Muscle layer of duodenum (tissue), 2 donors: ENCODE data around the gene ILF3.
"Not testable (repeated sequence)": the region's sequence is repeated elsewhere in the genome, so short reads cannot be mapped to it uniquely, and the experiment has no call there.

Experiments used
- H3K27ac ChIP-seq: one replicate; pipeline ENCODE4 v1.7.0; 2013; ENCODE audit warnings: mild to moderate bottlenecking, low read length
- H3K27me3 ChIP-seq: one replicate; pipeline ENCODE4 v1.7.0; 2013; ENCODE audit warnings: low read depth, mild to moderate bottlenecking, control low read depth, low read length
- H3K36me3 ChIP-seq, 2 donors: one replicate each; pipeline ENCODE4 v1.7.0; 2013; ENCODE audit warnings: low read length in 2 of 2, control low read depth in 1 of 2, mild to moderate bottlenecking in 1 of 2; ENCODE audit not compliant: insufficient read depth in 2 of 2, control insufficient read depth in 1 of 2
- H3K4me1 ChIP-seq, 2 donors: one replicate each; pipeline ENCODE4 v1.7.0; 2013; ENCODE audit warnings: low read length in 2 of 2, mild to moderate bottlenecking in 2 of 2, control low read depth in 1 of 2, moderate library complexity in 1 of 2; ENCODE audit not compliant: insufficient read depth in 2 of 2, control insufficient read depth in 1 of 2
- H3K4me3 ChIP-seq, 2 donors: one replicate each; pipeline ENCODE4 v1.7.0; 2013; ENCODE audit warnings: low read length in 2 of 2, low read depth in 1 of 2, mild to moderate bottlenecking in 1 of 2
- H3K9me3 ChIP-seq, 2 donors: one replicate each; pipeline ENCODE4 v1.7.0; 2013; ENCODE audit warnings: low read length in 2 of 2, control low read depth in 1 of 2, mild to moderate bottlenecking in 1 of 2; ENCODE audit not compliant: control insufficient read depth in 1 of 2
- donor health status: healthy.

ILF3 gene

GRCh38 chr19:10661946-10662345, 7.8 kb downstream of the ILF3 start:
- H3K36me3 ChIP-seq: peaks cover 0 to 6% of the 10 kb centered on the region in 2 donors
- no peak overlapping the region for H3K4me3 ChIP-seq
- no peaks in the 10 kb centered on the region for H3K27me3 ChIP-seq
- H3K9me3 ChIP-seq: no peaks in the 10 kb centered on the region
- no peak overlapping the region for H3K27ac ChIP-seq
- H3K4me1 ChIP-seq: peaks cover 4 to 32% of the 10 kb centered on the region in 2 donors

DNA sequence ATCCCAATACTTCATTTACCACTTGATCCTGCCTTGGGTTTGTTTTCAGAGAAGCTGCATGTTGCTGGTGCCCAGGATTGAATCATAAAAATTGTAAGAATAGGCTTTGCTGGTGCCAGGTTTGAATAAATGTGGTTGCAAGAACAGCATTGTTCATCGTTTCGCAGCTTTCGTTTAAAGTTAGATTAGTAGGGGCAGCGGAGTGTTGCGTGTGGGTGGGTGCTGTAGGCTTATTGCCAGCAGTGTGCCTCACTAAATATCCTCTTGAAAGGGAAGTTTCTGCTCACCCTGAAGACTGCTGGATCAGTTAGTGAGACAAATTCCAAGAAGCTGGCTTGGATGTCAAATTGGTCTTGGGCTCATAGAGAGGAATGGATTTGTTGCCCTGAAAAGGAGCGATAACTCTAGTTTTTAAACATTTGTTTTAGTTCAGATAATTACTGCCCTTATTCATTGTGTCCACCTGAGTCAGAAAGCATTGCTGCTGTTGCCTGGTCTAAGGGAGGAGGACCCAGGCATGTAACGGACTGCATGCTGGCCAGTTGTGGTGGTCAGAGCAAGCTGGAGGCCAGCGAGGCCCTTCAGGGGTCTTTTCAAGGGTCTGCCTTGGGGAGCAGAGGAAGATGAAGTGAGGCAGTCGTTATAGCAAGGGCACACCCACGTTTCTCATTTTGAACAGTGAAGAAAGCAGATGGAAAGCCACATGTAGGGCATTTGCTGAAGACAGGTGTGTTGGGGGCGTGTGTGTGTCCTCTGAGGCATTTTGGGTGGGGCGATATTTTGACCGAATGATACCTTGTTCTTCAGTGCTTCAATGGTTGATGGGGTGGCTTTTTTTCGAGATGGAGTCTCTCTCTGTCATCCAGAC, 8.5 kb downstream of the ILF3 start:
- Histone ChIP-seq H3K4me3 (no peak overlapping the region), H3K27ac (no peak overlapping the region), H3K36me3 (peaks cover 0 to 6% of the 10 kb centered on the region in 2 donors), H3K27me3 (no peaks in the 10 kb centered on the region), H3K9me3 (no peaks in the 10 kb centered on the region), H3K4me1 (peaks cover 5 to 30% of the 10 kb centered on the region in 2 donors)

GRCh38 chr19:10663252-10663563, 9.1 kb downstream of the ILF3 start:
- H3K36me3 ChIP-seq, H3K9me3 ChIP-seq, H3K27ac ChIP-seq, H3K4me3 ChIP-seq, H3K27me3 ChIP-seq: not testable (repeated sequence)
- peaks cover 8 to 30% of the 10 kb centered on the region in 2 donors for H3K4me1 ChIP-seq

- peaks cover 15 to 19% of the 10 kb centered on the region in 2 donors for H3K4me1 ChIP-seq
- H3K27ac ChIP-seq: no peak overlapping the region
- no peaks in the 10 kb centered on the region for H3K27me3 ChIP-seq
- no peak overlapping the region for H3K4me3 ChIP-seq
- peaks cover 14 to 16% of the 10 kb centered on the region in 2 donors for H3K36me3 ChIP-seq
- H3K9me3 ChIP-seq: no peaks in the 10 kb centered on the region
Observed at GRCh38 chr19:10667867-10668266, 13.7 kb downstream of the ILF3 start.

- Histone ChIP-seq H3K9me3 (no peaks in the 10 kb centered on the region), H3K27ac (no peak overlapping the region), H3K36me3 (peaks cover 15 to 24% of the 10 kb centered on the region in 2 donors), H3K27me3 (no peaks in the 10 kb centered on the region), H3K4me3 (no peak overlapping the region), H3K4me1 (peaks cover 10 to 15% of the 10 kb centered on the region in 2 donors)
Observed at GRCh38 chr19:10669246-10669645, 15.1 kb downstream of the ILF3 start.

GRCh38 chr19:10670182-10670581, 16.0 kb downstream of the ILF3 start:
- Histone ChIP-seq H3K36me3 (peaks cover 19 to 24% of the 10 kb centered on the region in 2 donors), H3K27ac (no peak overlapping the region), H3K27me3 (no peaks in the 10 kb centered on the region), H3K4me1 (peaks cover 10 to 15% of the 10 kb centered on the region in 2 donors), H3K9me3 (no peaks in the 10 kb centered on the region), H3K4me3 (no peak overlapping the region)

GRCh38 chr19:10670876-10671804, 17.0 kb downstream of the ILF3 start:
- Histone ChIP-seq H3K9me3 (no peaks in the 10 kb centered on the region), H3K36me3 (peaks cover 26 to 28% of the 10 kb centered on the region in 2 donors), H3K27me3 (no peaks in the 10 kb centered on the region), H3K4me1 (peaks cover 10 to 15% of the 10 kb centered on the region in 2 donors), H3K4me3 (no peak overlapping the region), H3K27ac (no peak overlapping the region)

- Histone ChIP-seq H3K4me1 (peaks cover 10 to 12% of the 10 kb centered on the region in 2 donors), H3K36me3 (peaks cover 27 to 30% of the 10 kb centered on the region in 2 donors)
- not testable (repeated sequence) for H3K4me3 ChIP-seq, H3K9me3 ChIP-seq, H3K27ac ChIP-seq, H3K27me3 ChIP-seq
Observed at GRCh38 chr19:10671922-10672321, 17.8 kb downstream of the ILF3 start.

DNA sequence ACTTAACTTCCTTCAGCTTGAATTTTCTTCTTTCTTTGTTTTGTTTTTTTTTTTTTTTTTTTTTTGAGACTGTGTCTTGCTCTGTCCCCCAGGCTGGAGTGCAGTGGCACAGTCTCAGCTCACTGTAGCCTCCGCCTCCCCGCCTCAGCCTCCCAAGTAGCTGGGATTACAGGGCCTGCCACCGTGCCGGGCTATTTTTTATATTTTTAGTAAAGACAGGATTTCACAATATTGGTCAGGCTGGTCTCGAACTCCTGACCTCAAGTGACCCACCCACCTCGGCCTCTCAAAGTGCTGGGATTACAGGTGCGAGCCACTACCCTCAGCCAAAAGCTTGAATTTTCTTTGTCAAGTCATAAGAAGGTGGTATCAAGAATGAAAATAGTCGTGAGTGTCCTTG, 21.1 kb downstream of the ILF3 start:
- H3K4me3 ChIP-seq, H3K27ac ChIP-seq, H3K27me3 ChIP-seq, H3K9me3 ChIP-seq: not testable (repeated sequence)
- peaks cover 59 to 62% of the 10 kb centered on the region in 2 donors for H3K36me3 ChIP-seq
- H3K4me1 ChIP-seq: peaks cover 6 to 10% of the 10 kb centered on the region in 2 donors

DNA sequence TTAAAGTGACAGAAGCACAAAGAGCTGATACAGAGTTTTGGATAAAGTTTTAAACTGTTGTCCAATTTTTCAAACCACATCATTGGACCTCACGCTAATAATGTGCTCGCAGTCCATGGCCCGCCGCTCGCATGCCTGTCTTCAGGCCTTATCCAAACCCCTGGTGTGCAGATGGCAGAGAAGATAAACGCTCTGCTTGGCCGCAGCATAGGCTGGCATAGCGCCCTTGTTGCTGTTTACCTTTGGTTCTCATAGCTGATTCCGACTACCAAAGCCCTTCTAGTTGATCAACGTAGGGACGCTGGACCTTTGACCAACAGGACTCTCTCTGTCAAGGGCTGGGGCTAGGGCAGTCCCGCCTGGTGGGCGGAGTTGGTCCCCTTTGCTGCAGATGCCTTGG, 23.6 kb downstream of the ILF3 start:
- no peaks in the 10 kb centered on the region for H3K9me3 ChIP-seq
- H3K4me3 ChIP-seq: no peak overlapping the region
- peaks cover 71 to 72% of the 10 kb centered on the region in 2 donors for H3K36me3 ChIP-seq
- H3K27ac ChIP-seq: no peak overlapping the region
- H3K4me1 ChIP-seq: no peaks in the 10 kb centered on the region
- H3K27me3 ChIP-seq: no peaks in the 10 kb centered on the region

- no peak overlapping the region for H3K4me3 ChIP-seq
- H3K27me3 ChIP-seq: no peaks in the 10 kb centered on the region
- peaks cover 72 to 80% of the 10 kb centered on the region in 2 donors for H3K36me3 ChIP-seq
- no peaks in the 10 kb centered on the region for H3K9me3 ChIP-seq
- H3K27ac ChIP-seq: no peak overlapping the region
- H3K4me1 ChIP-seq: no peaks in the 10 kb centered on the region
Observed at GRCh38 chr19:10678813-10679212, 24.7 kb downstream of the ILF3 start.
